Epithelial cell of prostate (primary cell): ENCODE data around the gene BEGAIN.

Experiments
- DNase-seq: peaks from one replicate; pipeline ENCODE4 v3.0.0-alpha.2; 2011; ENCODE audit warnings: low read depth, low spot score
- H3K27ac ChIP-seq: fragments of 450-650 bp; 2 replicates; pipeline ENCODE4 v1.5.1; 2017; ENCODE audit warnings: mild to moderate bottlenecking

The BEGAIN gene

GRCh38 chr14:100585448-100586152 lies 1.6 kb downstream of the BEGAIN start:
- DNase-seq = no peak
- H3K27ac ChIP-seq = no peak overlapping the region

- no peak overlapping the region for H3K27ac ChIP-seq
- DNase-seq = no peak
These were observed 2.9 kb downstream of the BEGAIN start for GRCh38 chr14:100584056-100585031.

GRCh38 chr14:100583245-100583644 lies 4.0 kb downstream of the BEGAIN start:
- H3K27ac ChIP-seq = no peak overlapping the region

GRCh38 chr14:100582496-100583165 lies 4.6 kb downstream of the BEGAIN start:
- DNase-seq = no peak
- no peak overlapping the region for H3K27ac ChIP-seq

More at GRCh38 chr14:100583245-100583644, 4.0 kb downstream of the BEGAIN start:
- DNase-seq = no peak

GRCh38 chr14:100581228-100582145 lies 5.7 kb downstream of the BEGAIN start:
- DNase-seq = no peak

GRCh38 chr14:100580316-100581227 lies 6.6 kb downstream of the BEGAIN start:
- no peak overlapping the region for H3K27ac ChIP-seq
- DNase-seq = no peak

More at GRCh38 chr14:100581228-100582145, 5.7 kb downstream of the BEGAIN start:
- no peak overlapping the region for H3K27ac ChIP-seq

- no peak for DNase-seq
- no peak overlapping the region for H3K27ac ChIP-seq
These were observed 8.7 kb downstream of the BEGAIN start for GRCh38 chr14:100578552-100578951.

GRCh38 chr14:100577986-100578431 lies 9.2 kb downstream of the BEGAIN start:
- no peak for DNase-seq

GRCh38 chr14:100577321-100577985 lies 9.8 kb downstream of the BEGAIN start:
- H3K27ac ChIP-seq = no peak overlapping the region
- no peak for DNase-seq

More at GRCh38 chr14:100577986-100578431, 9.2 kb downstream of the BEGAIN start:
- no peak overlapping the region for H3K27ac ChIP-seq

GRCh38 chr14:100576091-100577085 lies 10.8 kb downstream of the BEGAIN start:
- H3K27ac ChIP-seq = no peak overlapping the region
- no peak for DNase-seq

- no peak overlapping the region for H3K27ac ChIP-seq
- DNase-seq = no peak
These were observed 11.8 kb downstream of the BEGAIN start for GRCh38 chr14:100575266-100575995.

- DNase-seq = no peak
These were observed 12.6 kb downstream of the BEGAIN start for GRCh38 chr14:100574642-100575031.

GRCh38 chr14:100573757-100574641 lies 13.2 kb downstream of the BEGAIN start:
- DNase-seq = no peak
- H3K27ac ChIP-seq = no peak overlapping the region

More at GRCh38 chr14:100574642-100575031, 12.6 kb downstream of the BEGAIN start:
- no peak overlapping the region for H3K27ac ChIP-seq

- H3K27ac ChIP-seq = no peak overlapping the region
- DNase-seq = no peak
These were observed 14.0 kb downstream of the BEGAIN start for GRCh38 chr14:100573002-100573756.
